GM12892 (cell line): ENCODE results near the gene CRIP2.

Experiments used
- DNase-seq: peaks from one replicate; pipeline ENCODE4 v3.0.0; 2011; ENCODE audit not compliant: insufficient read length
- FAIRE-seq: peaks from 2 replicates; lab custom pipeline; 2011; peaks lifted over from hg19 to GRCh38; lab: Jason Lieb, UNC
- POLR2A ChIP-seq: IDR thresholded peaks from 2 replicates; pipeline ENCODE4 v1.6.1; 2011; ENCODE audit warnings: low read depth, low read length, control low read depth
- POLR2AphosphoS5 ChIP-seq: IDR thresholded peaks from 2 replicates; pipeline ENCODE4 v1.6.1; 2011; ENCODE audit warnings: low read depth, low read length, control low read depth
- TAF1 ChIP-seq: IDR thresholded peaks from 2 replicates; pipeline ENCODE4 v1.6.1; 2011; ENCODE audit warnings: low read depth, mild to moderate bottlenecking, control low read depth, low read length, borderline replicate concordance

CRIP2 gene

GRCh38 chr14:105446971-105447370 is 27.6 kb upstream of the CRIP2 start:
- TF ChIP-seq TAF1 = no peak
- TF ChIP-seq POLR2A = no peak
- TF ChIP-seq POLR2AphosphoS5 = no peak
- FAIRE-seq = no peak

GRCh38 chr14:105447651-105448640 is 26.7 kb upstream of the CRIP2 start:
- DNase-seq (no peak), FAIRE-seq (no peak)
- TF ChIP-seq TAF1 (no peak), POLR2A (no peak), POLR2AphosphoS5 (no peak)

More at GRCh38 chr14:105446971-105447370, 27.6 kb upstream of the CRIP2 start:
- DNase-seq = no peak

GRCh38 chr14:105448706-105449111 is 25.9 kb upstream of the CRIP2 start:
- peak; percentile 91 for DNase-seq
- FAIRE-seq = no peak
- no peak for TF ChIP-seq POLR2A
- no peak for TF ChIP-seq POLR2AphosphoS5
- no peak for TF ChIP-seq TAF1

- TF ChIP-seq POLR2A = no peak
- TF ChIP-seq POLR2AphosphoS5 = no peak
- no peak for TF ChIP-seq TAF1
- no peak for DNase-seq
- FAIRE-seq = no peak
Measured at GRCh38 chr14:105449276-105450122, 25.1 kb upstream of the CRIP2 start.

DNA sequence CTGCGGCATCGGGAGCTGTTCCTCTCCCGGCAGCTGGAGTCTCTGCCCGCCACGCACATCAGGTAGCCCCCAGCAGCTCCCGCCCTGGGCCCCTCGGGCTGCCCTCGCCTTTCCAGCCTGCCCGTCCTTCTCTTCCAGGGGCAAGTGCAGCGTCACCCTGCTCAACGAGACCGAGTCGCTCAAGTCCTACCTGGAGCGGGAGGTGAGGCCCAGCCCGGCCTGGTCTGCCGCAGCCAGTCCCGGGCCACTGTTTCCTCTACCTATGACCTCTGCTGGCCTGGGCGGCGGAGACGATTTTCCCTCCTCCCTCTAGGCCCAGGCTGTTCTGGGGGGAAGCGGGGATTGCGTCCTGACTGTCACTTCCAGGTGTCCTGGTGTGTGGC is 24.5 kb upstream of the CRIP2 start:
- TF ChIP-seq POLR2AphosphoS5 (no peak), POLR2A (no peak), TAF1 (no peak)
- FAIRE-seq (no peak), DNase-seq (no peak)

- DNase-seq = no peak
- no peak for FAIRE-seq
Measured at GRCh38 chr14:105450864-105451720, 23.5 kb upstream of the CRIP2 start.

GRCh38 chr14:105452963-105453362 is 21.7 kb upstream of the CRIP2 start:
- FAIRE-seq = no peak
- TF ChIP-seq POLR2A = no peak

More at GRCh38 chr14:105450864-105451720, 23.5 kb upstream of the CRIP2 start:
- TF ChIP-seq POLR2A = no peak
- no peak for TF ChIP-seq POLR2AphosphoS5
- TF ChIP-seq TAF1 = no peak

GRCh38 chr14:105453847-105454246 is 20.8 kb upstream of the CRIP2 start:
- FAIRE-seq (no peak), DNase-seq (no peak)
- no peak for TF ChIP-seq POLR2A
- no peak for TF ChIP-seq TAF1
- TF ChIP-seq POLR2AphosphoS5 = no peak

More at GRCh38 chr14:105452963-105453362, 21.7 kb upstream of the CRIP2 start:
- DNase-seq = no peak

DNA sequence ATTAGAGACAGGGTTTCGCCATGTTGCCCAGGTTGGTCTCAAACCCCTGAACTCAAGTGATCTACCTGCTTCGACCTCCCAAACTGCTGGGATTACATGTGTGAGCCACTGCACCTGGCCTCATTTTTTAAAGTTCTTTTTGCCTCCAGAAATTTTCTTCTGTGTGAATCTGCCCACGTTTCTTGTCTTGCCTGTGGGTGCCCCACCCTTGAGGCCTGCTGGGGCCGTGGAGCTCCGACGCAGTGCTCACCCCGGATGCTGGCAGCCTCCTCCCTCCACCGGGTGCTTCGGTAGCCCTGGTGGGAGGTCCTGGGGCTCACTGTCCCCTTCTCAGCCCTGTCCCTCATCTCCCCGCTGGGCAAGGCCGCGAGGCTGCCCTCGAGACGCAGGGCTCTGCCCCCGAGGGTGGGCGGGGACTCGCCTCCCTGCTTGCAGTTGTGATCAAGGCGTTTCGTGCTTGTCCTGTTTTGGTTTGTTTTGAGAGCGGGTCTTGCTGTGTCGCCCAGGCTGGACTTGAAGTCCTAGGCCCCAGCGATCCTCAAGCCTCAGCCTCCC is 19.5 kb upstream of the CRIP2 start:
- TF ChIP-seq POLR2A = no peak
- TF ChIP-seq POLR2AphosphoS5 = no peak
- TF ChIP-seq TAF1 = no peak
- no peak for FAIRE-seq
- DNase-seq = no peak

DNA sequence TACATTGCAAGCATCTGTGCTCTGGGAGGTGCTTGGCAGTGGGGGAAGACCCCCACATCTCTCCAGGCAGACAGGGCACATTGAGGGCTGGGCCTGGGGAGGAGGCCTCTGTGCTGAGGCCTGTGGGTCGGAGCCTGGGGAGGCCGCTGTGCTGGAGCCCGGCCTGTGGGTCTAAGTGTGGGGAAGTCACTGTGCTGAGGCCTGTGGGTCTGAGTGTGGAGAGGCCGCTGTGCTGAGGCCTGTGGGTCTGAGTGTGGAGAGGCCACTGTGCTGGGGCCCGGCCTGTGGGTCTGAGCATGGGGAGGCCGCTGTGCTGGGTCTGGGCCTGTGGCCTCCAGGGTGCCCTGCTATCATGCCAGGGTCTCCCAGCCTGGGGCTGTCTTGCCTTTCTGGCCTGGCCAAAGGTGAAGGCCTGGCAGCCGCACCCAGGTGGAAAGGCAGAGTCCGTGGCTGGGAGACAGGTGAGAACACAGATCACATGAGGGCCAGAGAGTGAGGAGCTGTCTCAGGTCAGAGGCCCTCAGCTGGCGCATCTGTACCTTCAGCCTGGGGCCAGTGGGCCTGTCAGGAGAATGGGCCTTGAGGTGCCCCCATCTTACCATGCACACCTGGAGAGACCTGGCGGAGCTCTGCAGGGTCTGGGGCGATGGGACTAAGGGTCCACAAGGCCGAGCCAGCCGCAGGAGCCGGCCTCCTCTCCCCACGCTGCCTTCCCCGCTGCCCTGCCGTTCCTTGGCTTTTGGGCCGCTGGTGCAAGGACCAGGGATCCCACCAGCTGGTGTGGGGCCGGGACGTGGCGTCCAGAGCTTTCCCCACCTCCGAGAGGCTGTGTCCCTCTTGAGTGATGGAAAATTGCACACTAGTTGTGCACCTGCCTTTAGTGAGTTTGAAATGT is 18.6 kb upstream of the CRIP2 start:
- FAIRE-seq (no peak), DNase-seq (no peak)
- TF ChIP-seq TAF1 (no peak), POLR2AphosphoS5 (no peak), POLR2A (no peak)
